Gastrocnemius medialis (tissue), 4 donors: ENCODE data around the gene POLN. TPM values are rescaled to one million over a fixed set of nuclear protein-coding genes. Genes with fewer than 3 reads are reported as not detected.

ENCODE experiments used
- ATAC-seq, 2 donors: fragments of 150-250 bp; one replicate each; pipeline ENCODE4 v1.9.1; 2016
- DNase-seq, 2 donors: peaks; one replicate each; pipeline ENCODE4 v3.0.0-alpha.2; 2019
- H3K27ac ChIP-seq, 4 donors: fragments of 200-600 bp; sonication (generic); 1 replicate in 1 of 4; 2 replicates in 3 of 4; pipeline ENCODE4 v1.5.1; 2016 to 2018; ENCODE audit warnings: mild to moderate bottlenecking in 2 of 4, moderate library complexity in 1 of 4
- H3K27me3 ChIP-seq, 3 donors: fragments of 200-600 bp; sonication (generic) in 2 of 3; 1 replicate in 1 of 3; 2 replicates in 2 of 3; pipeline versions ENCODE4 v1.5.1 to v1.6.0; 2016 to 2019; ENCODE audit warnings: mild to moderate bottlenecking in 1 of 3, moderate library complexity in 1 of 3
- H3K36me3 ChIP-seq, 2 donors: fragments of 200-600 bp; sonication (generic) in 1 of 2; one replicate each; pipeline ENCODE4 v1.5.1; 2017 to 2018
- H3K4me1 ChIP-seq, 2 donors: fragments of 200-600 bp; sonication (generic) in 1 of 2; one replicate each; pipeline ENCODE4 v1.5.1; 2016 to 2017; ENCODE audit warnings: mild to moderate bottlenecking in 2 of 2
- H3K4me3 ChIP-seq, 4 donors: fragments of 200-600 bp; sonication (generic) in 3 of 4; 1 replicate in 1 of 4; 2 replicates in 3 of 4; pipeline ENCODE4 v1.5.1; 2016 to 2019; ENCODE audit warnings: mild to moderate bottlenecking in 2 of 4
- H3K9me3 ChIP-seq, 3 donors: fragments of 200-600 bp; sonication (generic) in 2 of 3; 1 replicate in 1 of 3; 2 replicates in 2 of 3; pipeline ENCODE4 v1.5.1; 2016 to 2019
- POLR2A ChIP-seq, 2 donors: fragments of 450-650 bp; IDR thresholded peaks; one replicate each; pipeline ENCODE4 v1.6.1; 2017; ENCODE audit warnings: antibody characterized with exemption in 2 of 2, mild to moderate bottlenecking in 2 of 2, moderate library complexity in 2 of 2
- in situ Hi-C, 4 donors: fragments of 200-750 bp; cut with MboI; loops; one replicate each; pipeline versions ENCODE4 v1.15.0 to v1.8.0; 2017; ENCODE audit warnings: low sequenced_read_pairs in 4 of 4
- intact Hi-C: fragments of 100-400 bp; cut with DNase I; formaldehyde crosslinking; loops from one replicate; pipeline ENCODE4 v1.15.1; 2023; ENCODE audit warnings: low total_unique reads
- total RNA-seq, 4 donors: library from RNA; depleted of rRNA; stranded (reverse); fragments of >200 nt; gene quantifications; one replicate each; pipeline versions ENCODE4 v1.1.0 to v1.2.3, GENCODE V29; 2016
- TF ChIP-seq, protein P1 (sequence below), 5 experiments: fragments of 450-650 bp in 3 of 5; fragments of 200-600 bp in 2 of 5; sonication (generic) in 2 of 5; IDR thresholded peaks in 4 of 5; conservative IDR thresholded peaks in 1 of 5; 1 replicate in 4 of 5; 2 replicates in 1 of 5; pipeline ENCODE4 v1.5.1; 2016 to 2019; ENCODE audit warnings: antibody characterized with exemption in 5 of 5, mild to moderate bottlenecking in 3 of 5, moderate library complexity in 3 of 5

POLN gene
- total RNA-seq, 4 donors from 2014 or later = 0.71 to 2.0 (median 0.86) TPM; not detected in 1

DNA sequence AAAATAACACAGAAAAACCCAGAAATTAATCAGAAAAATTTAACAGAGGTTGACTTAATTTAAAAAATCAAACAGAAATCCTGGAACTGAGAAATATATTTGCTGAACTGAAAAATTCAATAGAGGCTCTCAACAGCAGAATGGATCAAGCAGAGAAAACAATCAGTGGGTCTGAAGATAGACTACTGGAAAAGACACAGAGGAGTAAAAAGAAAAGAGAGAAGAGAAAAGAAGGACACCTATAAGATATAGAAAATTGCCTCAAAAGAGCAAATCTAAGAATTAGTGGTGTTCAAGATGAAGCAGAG is 55.1 kb downstream of the POLN start:
- in situ Hi-C loops = no loop called here

DNA sequence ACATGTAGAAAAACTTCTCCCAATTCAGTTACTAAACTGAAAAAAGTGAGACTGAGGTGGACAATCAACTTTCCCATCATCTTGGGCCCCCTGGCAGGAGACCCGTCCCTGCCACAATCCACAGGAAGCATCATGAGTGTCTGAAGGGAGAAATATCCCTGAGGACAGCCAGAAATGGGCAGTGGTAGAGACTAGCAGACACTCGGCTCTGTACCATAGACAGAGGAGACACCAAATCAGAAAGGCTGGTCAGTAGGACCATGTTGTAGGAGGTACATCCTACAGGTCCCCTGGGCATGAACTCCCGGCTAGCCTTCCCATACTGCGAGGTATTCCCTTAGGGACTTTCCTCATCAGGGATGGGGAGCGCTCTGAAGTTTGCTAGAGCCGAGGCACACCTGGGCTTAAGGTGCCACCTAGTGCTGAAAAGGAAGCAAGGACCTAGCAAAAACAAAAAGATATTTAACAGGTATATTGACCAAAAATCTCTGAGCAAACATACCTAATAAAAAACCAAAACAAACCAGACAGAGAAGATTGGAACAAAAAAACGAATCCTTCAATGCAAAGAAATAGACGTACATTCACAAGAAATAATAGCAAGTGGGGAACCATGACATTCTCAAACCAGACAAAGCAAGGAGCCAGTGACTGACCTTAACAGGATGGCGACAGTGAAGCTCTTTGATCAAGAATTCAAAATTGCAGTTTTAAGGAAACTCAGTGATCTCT is 55.6 kb downstream of the POLN start:
- no peak for DNase-seq
- Histone ChIP-seq H3K36me3 (no peaks in the 10 kb centered on the region), H3K4me3 (no peak overlapping the region), H3K27ac (no peak overlapping the region), H3K27me3 (no peaks in the 10 kb centered on the region), H3K4me1 (no peaks in the 10 kb centered on the region), H3K9me3 (no peaks in the 10 kb centered on the region)
- TF ChIP-seq POLR2A (IDR thresholded peaks at IDR 0.05) = no peak
- TF ChIP-seq, protein P1, sequence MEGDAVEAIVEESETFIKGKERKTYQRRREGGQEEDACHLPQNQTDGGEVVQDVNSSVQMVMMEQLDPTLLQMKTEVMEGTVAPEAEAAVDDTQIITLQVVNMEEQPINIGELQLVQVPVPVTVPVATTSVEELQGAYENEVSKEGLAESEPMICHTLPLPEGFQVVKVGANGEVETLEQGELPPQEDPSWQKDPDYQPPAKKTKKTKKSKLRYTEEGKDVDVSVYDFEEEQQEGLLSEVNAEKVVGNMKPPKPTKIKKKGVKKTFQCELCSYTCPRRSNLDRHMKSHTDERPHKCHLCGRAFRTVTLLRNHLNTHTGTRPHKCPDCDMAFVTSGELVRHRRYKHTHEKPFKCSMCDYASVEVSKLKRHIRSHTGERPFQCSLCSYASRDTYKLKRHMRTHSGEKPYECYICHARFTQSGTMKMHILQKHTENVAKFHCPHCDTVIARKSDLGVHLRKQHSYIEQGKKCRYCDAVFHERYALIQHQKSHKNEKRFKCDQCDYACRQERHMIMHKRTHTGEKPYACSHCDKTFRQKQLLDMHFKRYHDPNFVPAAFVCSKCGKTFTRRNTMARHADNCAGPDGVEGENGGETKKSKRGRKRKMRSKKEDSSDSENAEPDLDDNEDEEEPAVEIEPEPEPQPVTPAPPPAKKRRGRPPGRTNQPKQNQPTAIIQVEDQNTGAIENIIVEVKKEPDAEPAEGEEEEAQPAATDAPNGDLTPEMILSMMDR (IDR thresholded peaks at IDR 0.05 in 4 of 5, conservative IDR thresholded peaks at IDR 0.05 in 1 of 5) = peak in 3 of 5 experiments; percentile 11 to 32 (median 22)
- ATAC-seq = no peak
- intact Hi-C loops = loop anchor here (2.0 kb wide), 1 partner anchor 269 kb away; no protein-coding TSS in a partner anchor
- in situ Hi-C loops = no loop called here

More for the DNA sequence above, 55.1 kb downstream of the POLN start:
- Histone ChIP-seq H3K4me3 (no peak overlapping the region), H3K4me1 (no peaks in the 10 kb centered on the region), H3K27me3 (no peaks in the 10 kb centered on the region), H3K27ac (no peak overlapping the region), H3K9me3 (no peaks in the 10 kb centered on the region), H3K36me3 (no peaks in the 10 kb centered on the region)
- DNase-seq (no peak), ATAC-seq (no peak)
- TF ChIP-seq, protein P1 (IDR thresholded peaks at IDR 0.05 in 4 of 5, conservative IDR thresholded peaks at IDR 0.05 in 1 of 5) = no peak
- TF ChIP-seq POLR2A (IDR thresholded peaks at IDR 0.05) = no peak
- intact Hi-C loops = loop anchor here (2.0 kb wide), 1 partner anchor 270 kb away; no protein-coding TSS in a partner anchor

DNA sequence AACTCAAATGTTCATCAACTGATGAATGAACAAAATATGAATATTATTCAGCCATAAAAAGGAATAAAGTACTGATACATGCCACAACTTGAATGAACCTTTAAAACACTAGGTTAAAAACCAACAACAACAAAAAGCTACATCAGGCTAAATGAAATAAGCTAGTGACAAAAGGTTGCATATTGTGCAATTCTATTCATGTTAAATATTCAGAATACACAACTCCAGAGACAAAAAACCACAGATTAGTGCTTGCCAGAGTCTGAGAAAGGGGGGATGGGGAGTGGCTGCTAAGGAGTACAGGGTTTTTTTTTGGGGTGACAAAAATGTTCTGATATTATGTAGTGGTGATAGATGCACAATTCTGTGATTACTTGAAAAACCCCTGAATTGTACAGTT is 58.5 kb downstream of the POLN start:
- TF ChIP-seq POLR2A (IDR thresholded peaks at IDR 0.05) = no peak
- TF ChIP-seq, protein P1 (IDR thresholded peaks at IDR 0.05 in 4 of 5, conservative IDR thresholded peaks at IDR 0.05 in 1 of 5) = no peak
- intact Hi-C loops = no loop called here
- Histone ChIP-seq H3K27me3 (no peaks in the 10 kb centered on the region), H3K9me3 (no peaks in the 10 kb centered on the region), H3K36me3 (no peaks in the 10 kb centered on the region), H3K4me1 (no peaks in the 10 kb centered on the region), H3K4me3 (no peak overlapping the region), H3K27ac (no peak overlapping the region)
- ATAC-seq (no peak), DNase-seq (no peak)
- in situ Hi-C loops = no loop called here

DNA sequence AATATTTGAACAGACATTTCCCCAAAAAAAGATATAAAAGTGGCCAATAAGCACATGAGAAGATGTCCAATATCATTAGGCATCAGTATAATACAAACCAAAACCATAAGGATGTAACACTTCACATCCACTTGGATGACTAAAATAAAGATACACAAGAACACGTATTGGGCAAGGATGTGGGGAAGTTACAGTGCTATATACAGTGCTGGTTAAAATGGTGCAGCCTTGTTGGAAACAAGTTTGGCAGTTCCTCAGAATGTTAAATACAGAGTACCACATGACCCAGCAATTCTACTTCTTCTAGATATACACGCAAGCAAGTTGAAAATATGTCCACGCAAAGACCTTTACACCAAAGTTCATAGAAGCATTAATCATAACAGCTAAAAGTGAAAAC is 58.9 kb downstream of the POLN start:
- in situ Hi-C loops (no loop called here), intact Hi-C loops (no loop called here)
- Histone ChIP-seq H3K4me1 (no peaks in the 10 kb centered on the region), H3K9me3 (no peaks in the 10 kb centered on the region), H3K36me3 (no peaks in the 10 kb centered on the region), H3K4me3 (no peak overlapping the region), H3K27ac (no peak overlapping the region), H3K27me3 (no peaks in the 10 kb centered on the region)
- DNase-seq (no peak), ATAC-seq (no peak)
- TF ChIP-seq, protein P1 (IDR thresholded peaks at IDR 0.05 in 4 of 5, conservative IDR thresholded peaks at IDR 0.05 in 1 of 5) = no peak
- TF ChIP-seq POLR2A (IDR thresholded peaks at IDR 0.05) = no peak

DNA sequence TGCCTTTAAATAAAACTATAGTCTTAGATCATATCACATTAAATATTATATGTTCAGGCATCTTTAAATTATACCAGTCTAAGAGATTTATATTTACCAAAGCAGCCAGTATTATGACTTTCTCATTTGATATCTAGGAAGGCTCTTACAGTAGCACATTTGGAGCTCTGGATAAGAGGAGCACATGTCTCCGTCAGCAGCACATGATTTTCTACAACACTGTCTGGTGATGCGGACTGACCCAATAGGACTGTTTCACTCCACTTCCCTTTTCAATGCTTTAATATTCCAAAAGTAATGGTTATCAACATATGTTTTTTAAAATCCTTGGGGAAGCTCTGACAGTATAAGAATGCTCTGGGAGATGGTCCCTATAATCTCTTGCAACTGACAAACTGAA is 61.5 kb downstream of the POLN start:
- ATAC-seq = no peak
- in situ Hi-C loops = no loop called here

More for the DNA sequence above, 61.5 kb downstream of the POLN start:
- no peak overlapping the region for H3K4me3 ChIP-seq
- no peaks in the 10 kb centered on the region for H3K9me3 ChIP-seq
- no peaks in the 10 kb centered on the region for H3K27me3 ChIP-seq
- no peak for DNase-seq
- no peaks in the 10 kb centered on the region for H3K4me1 ChIP-seq
- intact Hi-C loops = no loop called here
- H3K36me3 ChIP-seq = no peaks in the 10 kb centered on the region
- no peak overlapping the region for H3K27ac ChIP-seq
- TF ChIP-seq, protein P1 (IDR thresholded peaks at IDR 0.05 in 4 of 5, conservative IDR thresholded peaks at IDR 0.05 in 1 of 5) = no peak
- no peak for TF ChIP-seq POLR2A (IDR thresholded peaks at IDR 0.05)
